NB4 (cell line): ENCODE measurements around the gene DSPP.

Experiments
- DNase-seq: peaks from one replicate; pipeline ENCODE4 v3.0.0; 2010; ENCODE audit warnings: low read depth
- H3K4me3 ChIP-seq: one replicate; pipeline ENCODE4 v1.5.1; 2011; ENCODE audit warnings: mild to moderate bottlenecking, low read depth, low read length, moderate library complexity
- CTCF ChIP-seq: IDR thresholded peaks from one replicate; pipeline ENCODE4 v1.5.1; 2012; ENCODE audit warnings: low read depth, low read length
- MAX ChIP-seq: IDR thresholded peaks from 2 replicates; pipeline ENCODE4 v1.6.1; 2011; ENCODE audit warnings: low read depth, low read length
- MYC ChIP-seq: IDR thresholded peaks from 2 replicates; pipeline ENCODE4 v1.6.1; 2011; ENCODE audit warnings: low read depth, low read length
- POLR2A ChIP-seq: IDR thresholded peaks from 2 replicates; pipeline ENCODE4 v1.6.1; 2011; ENCODE audit warnings: mild to moderate bottlenecking; ENCODE audit not compliant: insufficient read length; ENCODE audit errors: extremely low read depth

The DSPP gene

GRCh38 chr4:87631668-87632067 is 23.3 kb downstream of the DSPP start:
- H3K4me3 ChIP-seq, result no peak overlapping the region
- TF ChIP-seq MYC (no peak), POLR2A (no peak), CTCF (no peak), MAX (no peak)
- no peak for DNase-seq

- DNase-seq, result no peak
- no peak overlapping the region for H3K4me3 ChIP-seq
- TF ChIP-seq CTCF, result no peak
- TF ChIP-seq POLR2A, result no peak
- TF ChIP-seq MAX, result no peak
- TF ChIP-seq MYC, result no peak
Measured at GRCh38 chr4:87632469-87632868, 24.1 kb downstream of the DSPP start.

GRCh38 chr4:87633243-87633642 is 24.9 kb downstream of the DSPP start:
- DNase-seq, result no peak
- no peak for TF ChIP-seq POLR2A
- TF ChIP-seq MAX, result no peak
- TF ChIP-seq CTCF, result no peak
- no peak overlapping the region for H3K4me3 ChIP-seq

- DNase-seq, result no peak
- TF ChIP-seq CTCF (no peak), POLR2A (no peak), MYC (no peak), MAX (no peak)
- no peak overlapping the region for H3K4me3 ChIP-seq
Measured at GRCh38 chr4:87644286-87644685, 36.0 kb downstream of the DSPP start.

GRCh38 chr4:87649980-87650379 is 41.7 kb downstream of the DSPP start, which contains the start of gene DMP1:
DMP1 (plus strand) TSS chr4:87650280; CDS start chr4:87656493, 6,213 bp downstream.
- H3K4me3 ChIP-seq, result no peak within 1 kb of the TSS
- no peak for DNase-seq
- TF ChIP-seq MAX (no peak), CTCF (no peak), POLR2A (no peak), MYC (no peak)

GRCh38 chr4:87650938-87651337 is 42.6 kb downstream of the DSPP start:
- no peak overlapping the region for H3K4me3 ChIP-seq
- DNase-seq, result no peak

More at GRCh38 chr4:87650938-87651337, 42.6 kb downstream of the DSPP start:
- TF ChIP-seq MYC, result no peak
- TF ChIP-seq POLR2A, result no peak
- TF ChIP-seq MAX, result no peak
- no peak for TF ChIP-seq CTCF
